Stimulated activated CD4-positive, alpha-beta T cell treated with anti-CD3 and anti-CD28 coated beads, TNF-alpha, amount 100 ng/mL, for 4 hours (primary cell): ENCODE results near the gene ADCY10.
"Not testable (repeated sequence)": the region's sequence is repeated elsewhere in the genome, so short reads cannot be mapped to it uniquely, and the experiment has no call there.

Source experiments
- DNase-seq, 3 experiments: peaks; one replicate each; pipeline ENCODE4 v3.0.0-alpha.2; 2020; ENCODE audit warnings: low read depth in 3 of 3

ADCY10 gene

DNA sequence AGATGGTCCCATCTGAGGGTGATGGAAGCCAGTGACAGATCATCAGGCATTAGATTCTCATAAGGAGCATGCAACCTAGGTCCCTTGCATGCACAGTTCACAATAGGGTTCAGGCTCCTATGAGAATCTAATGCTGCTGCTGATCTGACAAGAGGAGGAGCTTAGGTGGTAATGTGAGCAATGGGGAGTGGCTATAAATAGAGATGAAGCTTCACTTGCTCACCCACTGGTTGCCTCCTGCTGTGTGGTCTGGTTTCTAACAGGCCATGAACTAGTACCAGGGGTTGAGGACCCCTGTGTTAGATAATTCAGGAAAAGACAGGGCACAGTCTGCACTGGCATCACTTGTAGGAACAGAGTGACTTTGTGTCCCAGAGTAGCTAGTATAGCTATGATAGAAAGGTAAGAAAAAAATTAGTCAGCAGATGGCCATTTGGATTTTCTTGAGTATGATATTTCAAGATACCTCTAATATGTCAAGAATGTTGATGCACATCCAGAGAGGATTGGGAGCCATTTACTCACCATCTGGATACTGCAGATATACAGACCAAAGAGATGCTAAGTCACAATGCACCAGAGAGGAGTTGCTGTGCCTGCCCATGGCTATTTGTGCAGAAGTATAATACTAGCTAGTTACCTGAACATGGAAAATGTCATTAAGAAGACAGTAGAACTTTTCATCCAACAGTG is 53.6 kb downstream of the ADCY10 start:
- DNase-seq: no peak

- DNase-seq: no peak
Observed at GRCh38 chr1:167856711-167857418, 57.1 kb downstream of the ADCY10 start.

GRCh38 chr1:167854184-167854583 is 59.8 kb downstream of the ADCY10 start:
- DNase-seq: no peak

DNA sequence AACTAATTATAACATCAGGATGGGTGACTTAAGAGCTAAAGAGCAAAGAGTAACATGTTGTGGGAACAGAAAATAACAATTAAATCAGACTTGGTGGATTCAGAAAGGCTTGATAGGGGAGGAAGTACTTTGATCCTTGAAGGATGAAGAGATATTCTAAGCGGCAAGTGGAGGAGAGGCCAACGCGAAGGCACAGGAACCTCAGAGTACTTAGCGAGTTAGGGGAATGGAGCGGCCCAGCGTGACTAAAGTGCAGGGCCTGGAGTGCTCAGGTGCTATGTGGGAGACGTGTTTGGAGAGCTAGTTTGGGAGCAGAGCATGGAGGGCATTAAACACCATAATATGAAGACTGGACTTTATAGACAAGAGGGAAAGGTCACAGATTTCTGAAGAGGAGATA is 64.3 kb downstream of the ADCY10 start:
- DNase-seq: no peak

DNA sequence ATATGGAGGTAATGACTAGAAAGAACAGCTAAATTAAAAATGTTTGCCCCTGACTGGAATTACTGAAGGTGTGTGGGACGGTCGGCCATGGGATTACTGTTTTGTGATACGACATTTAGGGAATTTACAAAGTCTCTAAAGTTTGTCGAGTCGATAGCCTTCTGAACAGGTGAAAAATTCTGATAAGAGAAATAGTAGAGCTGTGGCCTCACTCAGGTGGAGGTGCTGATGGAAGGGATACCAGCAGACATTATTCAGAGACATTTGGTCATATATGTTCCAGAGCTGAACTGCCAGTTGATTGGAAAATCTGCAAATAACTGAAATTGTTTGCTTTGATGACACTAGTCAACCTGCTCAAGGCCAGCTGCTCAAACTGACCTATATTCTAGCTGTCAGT is 71.1 kb downstream of the ADCY10 start:
- no peak for DNase-seq

- DNase-seq: no peak
Observed at GRCh38 chr1:167841530-167841929, 72.4 kb downstream of the ADCY10 start.

GRCh38 chr1:167839009-167839408 is 74.9 kb downstream of the ADCY10 start:
- no peak for DNase-seq

GRCh38 chr1:167837326-167837725 is 76.6 kb downstream of the ADCY10 start:
- no peak for DNase-seq

DNA sequence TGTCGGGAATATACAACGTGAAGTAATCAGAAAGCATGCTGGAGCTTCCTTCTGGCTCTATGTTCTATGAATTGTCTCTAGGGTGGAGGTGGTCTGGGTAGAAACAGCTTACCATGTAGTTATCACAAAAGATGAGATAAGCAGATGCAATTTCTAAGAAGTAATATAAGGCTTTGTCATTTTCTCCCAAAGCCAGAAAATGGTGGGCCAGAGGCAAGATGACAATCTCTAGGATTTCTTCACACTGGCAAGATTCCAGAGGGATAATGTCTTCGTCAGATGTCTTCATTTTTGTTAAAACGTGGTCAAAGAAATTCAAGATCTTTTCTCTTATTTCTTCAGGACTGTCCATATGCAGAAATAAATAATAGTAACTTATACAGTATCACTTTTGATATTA is 77.7 kb downstream of the ADCY10 start:
- no peak for DNase-seq

DNA sequence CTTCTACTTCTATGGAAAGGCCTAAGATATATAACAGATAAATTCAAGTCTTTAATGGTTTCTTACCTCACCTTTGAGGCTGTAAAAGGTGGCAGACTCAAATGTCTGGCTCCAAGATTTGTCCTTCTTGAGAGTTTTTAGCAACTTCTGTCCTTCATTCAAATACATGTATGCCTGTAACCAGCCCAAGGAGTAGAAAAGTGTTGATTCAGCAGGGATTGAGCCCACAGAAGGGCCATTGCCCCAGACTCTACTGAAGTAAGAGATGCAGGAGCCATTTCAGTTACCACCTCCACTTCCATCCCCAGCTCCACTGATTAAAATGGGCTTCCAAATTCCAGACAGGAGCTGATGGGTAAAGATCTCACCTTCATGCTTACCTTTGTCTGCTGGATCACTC is 80.0 kb downstream of the ADCY10 start:
- no peak for DNase-seq

GRCh38 chr1:167832693-167833092 is 81.2 kb downstream of the ADCY10 start:
- DNase-seq: no peak

DNA sequence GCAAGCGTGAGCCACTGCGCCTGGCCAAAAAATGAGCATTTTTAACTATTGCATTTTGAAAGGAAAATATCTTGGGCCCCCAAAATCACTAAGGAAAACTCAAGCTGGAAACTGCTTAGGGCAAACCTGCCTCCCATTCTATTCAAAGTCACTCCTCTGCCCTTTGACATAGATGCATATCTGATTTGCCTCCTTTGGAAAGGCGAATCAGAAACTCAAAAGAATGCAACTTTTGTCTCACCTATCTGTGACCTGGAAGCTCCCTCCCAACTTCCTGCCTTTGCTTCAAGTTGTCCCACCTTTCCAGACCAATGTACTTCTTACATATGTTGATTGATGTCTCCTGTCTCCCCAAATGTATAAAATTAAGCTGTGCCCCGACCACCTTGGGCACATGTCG is 83.3 kb downstream of the ADCY10 start:
- not testable (repeated sequence) for DNase-seq

- DNase-seq: no peak
Observed at GRCh38 chr1:167829868-167830267, 84.1 kb downstream of the ADCY10 start.

DNA sequence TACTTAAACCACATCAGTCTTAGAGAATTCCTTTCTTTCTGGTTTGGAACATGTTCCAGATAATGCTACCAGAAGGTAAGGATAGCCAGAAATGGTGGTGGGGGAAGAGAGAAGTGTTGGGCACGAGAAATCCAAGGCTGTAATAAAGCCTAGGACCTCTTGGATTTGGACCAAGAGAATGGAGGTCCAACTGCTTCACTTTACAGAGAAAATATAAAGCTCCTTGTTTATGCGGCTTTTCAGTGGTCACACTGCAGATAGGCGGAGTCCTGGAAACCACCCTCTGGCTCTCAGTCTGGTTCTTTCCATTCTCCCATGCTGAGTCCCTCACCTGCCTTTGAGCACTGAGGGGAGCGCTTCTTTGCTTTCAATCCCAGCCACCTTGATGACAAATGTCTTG is 87.8 kb downstream of the ADCY10 start:
- no peak for DNase-seq

- no peak for DNase-seq
Observed at GRCh38 chr1:167825419-167826079, 88.4 kb downstream of the ADCY10 start.

DNA sequence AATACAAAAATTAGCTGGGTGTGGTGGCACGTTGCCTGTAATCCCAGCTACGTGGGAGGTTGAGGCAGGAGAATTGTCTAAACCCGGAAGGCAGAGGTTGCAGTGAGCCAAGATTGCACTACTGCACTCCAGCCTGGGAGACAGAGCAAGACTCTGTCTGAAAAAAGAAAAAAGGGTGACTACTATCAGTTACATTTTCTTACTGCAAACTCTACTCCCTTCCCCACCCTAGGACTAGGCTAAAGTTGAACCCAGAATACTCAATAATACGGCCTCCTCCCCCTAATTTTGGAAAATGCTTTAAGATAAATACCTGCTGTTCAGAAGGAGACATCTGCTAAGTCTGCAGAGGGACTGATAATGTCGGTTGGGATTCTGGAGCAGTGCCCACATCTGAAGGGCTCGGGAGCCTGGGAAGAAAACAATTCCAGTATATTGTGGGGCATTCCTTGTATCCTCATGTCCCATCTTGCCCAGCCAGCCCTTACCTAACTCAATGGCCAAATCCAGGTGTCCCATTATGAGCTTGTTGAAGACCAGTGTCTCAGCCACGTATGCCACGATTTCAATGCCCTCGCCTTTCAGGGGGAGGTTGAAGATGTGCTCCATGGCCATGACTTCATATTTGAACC is 89.7 kb downstream of the ADCY10 start:
- no peak for DNase-seq

DNA sequence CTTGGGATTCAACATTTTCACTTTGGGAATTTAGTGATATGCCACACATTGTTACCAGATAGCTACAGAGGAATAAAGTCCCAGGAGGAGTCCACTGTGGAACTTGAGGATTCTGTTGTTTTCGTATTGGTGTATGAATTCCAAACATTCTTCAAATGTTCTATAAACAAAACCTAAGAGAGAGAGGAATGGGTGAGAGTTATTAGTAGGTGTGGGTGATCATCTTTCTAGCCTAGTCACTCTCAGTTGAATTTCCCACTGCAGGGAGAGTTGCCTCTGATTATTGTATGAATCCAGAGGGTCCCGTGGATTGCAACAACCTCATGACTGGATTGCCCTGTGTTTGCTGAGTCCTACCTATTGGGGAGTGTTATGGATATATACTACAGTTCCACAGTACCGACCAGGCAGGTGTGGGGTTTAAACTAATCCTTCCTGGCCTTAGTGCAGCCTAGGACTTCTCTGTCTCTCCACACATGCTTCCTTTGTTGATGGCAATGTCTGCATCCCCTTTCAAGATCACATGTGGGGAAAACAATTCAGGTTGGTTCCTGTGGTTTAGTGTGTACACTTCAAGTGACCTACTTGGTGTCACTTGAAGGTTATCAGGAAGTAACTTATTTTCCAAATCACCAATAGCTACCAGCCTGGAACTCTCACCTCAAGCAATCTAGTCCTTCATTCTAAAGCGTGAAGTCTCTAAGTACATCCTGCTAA is 91.8 kb downstream of the ADCY10 start:
- DNase-seq: no peak

DNA sequence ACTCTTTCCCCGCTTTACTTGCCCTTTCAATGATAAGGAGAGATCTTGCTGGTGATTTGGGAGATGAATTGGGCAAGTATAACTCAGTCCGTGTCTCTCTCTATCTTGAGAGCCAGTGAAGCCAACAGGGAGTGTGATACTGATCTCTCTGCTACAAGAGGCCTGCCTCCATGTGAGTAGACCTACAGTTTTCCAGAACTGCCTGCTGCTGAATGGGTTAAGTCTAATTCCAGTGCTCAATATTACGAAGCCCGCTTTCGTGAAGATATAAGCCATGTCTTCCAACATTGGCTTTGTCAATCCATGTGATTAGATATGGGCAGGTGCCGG is 92.6 kb downstream of the ADCY10 start:
- DNase-seq: no peak

GRCh38 chr1:167820684-167821355 is 93.1 kb downstream of the ADCY10 start:
- DNase-seq: no peak

DNA sequence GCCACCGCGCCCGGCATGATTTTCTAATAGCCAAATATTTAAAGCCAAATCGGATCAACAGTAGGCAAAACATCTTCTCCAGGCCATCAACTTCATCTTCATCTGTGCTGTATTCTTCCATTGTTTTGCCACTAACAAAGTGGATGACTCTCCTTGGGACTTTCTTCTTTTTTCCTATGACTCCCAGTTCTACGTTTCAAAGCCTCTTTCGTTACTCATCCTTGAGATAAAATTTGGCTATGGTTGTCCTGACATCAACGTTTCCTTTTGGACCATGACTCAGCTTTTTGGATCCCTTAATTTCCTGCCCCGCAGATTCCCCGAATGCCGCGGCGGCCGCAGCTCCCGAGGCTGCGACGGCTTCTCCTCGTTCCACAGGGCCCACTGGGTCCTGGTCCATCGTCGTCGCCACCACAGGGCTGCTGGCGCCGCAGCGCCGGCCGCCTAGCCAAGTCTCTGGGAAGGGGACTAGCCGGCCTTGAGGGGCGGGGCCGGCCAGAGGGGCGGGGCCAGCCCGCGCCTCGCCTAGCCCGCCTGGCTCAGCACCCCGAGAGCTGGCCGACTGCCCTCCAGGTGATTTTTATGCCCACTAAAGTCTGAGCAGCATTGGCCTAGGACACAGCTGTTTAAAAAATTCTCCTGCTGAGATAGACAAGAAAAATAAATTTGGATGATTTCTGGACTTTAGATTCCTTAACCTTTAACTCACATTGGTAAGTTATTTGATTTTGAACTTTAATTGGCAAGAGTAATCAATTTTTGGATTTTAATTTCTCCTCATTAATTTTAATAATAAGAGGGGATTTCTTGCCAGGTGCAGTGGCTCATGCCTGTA is 93.9 kb downstream of the ADCY10 start:
- DNase-seq: no peak

- DNase-seq: no peak
Observed at GRCh38 chr1:167815650-167816049, 98.3 kb downstream of the ADCY10 start.
